Measurements from ENCODE around the gene FAM107B. TPM values are rescaled to one million over a fixed set of nuclear protein-coding genes. Genes with fewer than 3 reads are reported as not detected.
"Not testable (repeated sequence)": the region's sequence is repeated elsewhere in the genome, so short reads cannot be mapped to it uniquely, and the experiment has no call there.

Gene FAM107B
- total and polyA plus RNA-seq, 2 donors: 49.1 to 52.3 TPM

GRCh38 chr10:14731875-14732512 lies 42.7 kb downstream of the FAM107B start:
- DNase-seq (ENCODE audit: low read depth in 6 of 9, low spot score in 9 of 9): peak in 1 of 9 donors; percentile 47

GRCh38 chr10:14728346-14728745 lies 46.4 kb downstream of the FAM107B start:
- H3K27ac ChIP-seq (ENCODE audit: low read depth in 1 of 2, low read length in 1 of 2): no peak overlapping the region
- no peak for DNase-seq (ENCODE audit: low read depth in 6 of 9, low spot score in 9 of 9)
- WGBS: 92% methylated on average over 3 of the region's 3 CpGs
- peaks cover 0 to 2% of the 10 kb centered on the region in 2 donors for H3K9me3 ChIP-seq (ENCODE audit: control insufficient read depth in 2 of 2, insufficient read depth in 1 of 2, low read length in 1 of 2)
- no peaks in the 10 kb centered on the region for H3K36me3 ChIP-seq (ENCODE audit: control insufficient read depth in 2 of 2, insufficient read depth in 2 of 2, low read length in 1 of 2)
- peaks cover 3 to 24% of the 10 kb centered on the region in 2 donors for H3K4me1 ChIP-seq (ENCODE audit: control insufficient read depth in 2 of 2, insufficient read depth in 2 of 2, low read length in 2 of 2)
- H3K27me3 ChIP-seq (ENCODE audit: control insufficient read depth in 2 of 2, insufficient read depth in 1 of 2, low read length in 1 of 2): no peaks in the 10 kb centered on the region
- H3K4me3 ChIP-seq (ENCODE audit: low read length in 2 of 2): no peak overlapping the region

More at GRCh38 chr10:14731875-14732512, 42.7 kb downstream of the FAM107B start:
- H3K9me3 ChIP-seq (ENCODE audit: control insufficient read depth in 2 of 2, insufficient read depth in 1 of 2, low read length in 1 of 2): no peaks in the 10 kb centered on the region
- peaks cover 0 to 22% of the 10 kb centered on the region in 2 donors for H3K4me1 ChIP-seq (ENCODE audit: control insufficient read depth in 2 of 2, insufficient read depth in 2 of 2, low read length in 2 of 2)
- H3K27ac ChIP-seq (ENCODE audit: low read depth in 1 of 2, low read length in 1 of 2): no peak overlapping the region
- no peaks in the 10 kb centered on the region for H3K36me3 ChIP-seq (ENCODE audit: control insufficient read depth in 2 of 2, insufficient read depth in 2 of 2, low read length in 1 of 2)
- H3K4me3 ChIP-seq (ENCODE audit: low read length in 2 of 2): no peak overlapping the region
- no peaks in the 10 kb centered on the region for H3K27me3 ChIP-seq (ENCODE audit: control insufficient read depth in 2 of 2, insufficient read depth in 1 of 2, low read length in 1 of 2)
- WGBS: 95% methylated on average over 14 of the region's 14 CpGs

- WGBS: 96% methylated on average over 1 of the region's 1 CpG
- Histone ChIP-seq H3K9me3 (ENCODE audit: control insufficient read depth in 2 of 2, insufficient read depth in 1 of 2, low read length in 1 of 2) (peaks cover 0 to 2% of the 10 kb centered on the region in 2 donors), H3K4me3 (ENCODE audit: low read length in 2 of 2) (no peak overlapping the region), H3K36me3 (ENCODE audit: control insufficient read depth in 2 of 2, insufficient read depth in 2 of 2, low read length in 1 of 2) (no peaks in the 10 kb centered on the region), H3K27ac (ENCODE audit: low read depth in 1 of 2, low read length in 1 of 2) (no peak overlapping the region), H3K27me3 (ENCODE audit: control insufficient read depth in 2 of 2, insufficient read depth in 1 of 2, low read length in 1 of 2) (no peaks in the 10 kb centered on the region), H3K4me1 (ENCODE audit: control insufficient read depth in 2 of 2, insufficient read depth in 2 of 2, low read length in 2 of 2) (peaks cover 3 to 29% of the 10 kb centered on the region in 2 donors)
- DNase-seq (ENCODE audit: low read depth in 6 of 9, low spot score in 9 of 9): no peak
These were observed 46.8 kb downstream of the FAM107B start for GRCh38 chr10:14727924-14728323.

- H3K36me3 ChIP-seq (ENCODE audit: control insufficient read depth in 2 of 2, insufficient read depth in 2 of 2, low read length in 1 of 2): no peaks in the 10 kb centered on the region
- no peaks in the 10 kb centered on the region for H3K27me3 ChIP-seq (ENCODE audit: control insufficient read depth in 2 of 2, insufficient read depth in 1 of 2, low read length in 1 of 2)
- peaks cover 3 to 29% of the 10 kb centered on the region in 2 donors for H3K4me1 ChIP-seq (ENCODE audit: control insufficient read depth in 2 of 2, insufficient read depth in 2 of 2, low read length in 2 of 2)
- WGBS: 43% methylated on average over 1 of the region's 1 CpG
- H3K9me3 ChIP-seq (ENCODE audit: control insufficient read depth in 2 of 2, insufficient read depth in 1 of 2, low read length in 1 of 2): peaks cover 0 to 2% of the 10 kb centered on the region in 2 donors
- no peak for DNase-seq (ENCODE audit: low read depth in 6 of 9, low spot score in 9 of 9)
- H3K4me3 ChIP-seq (ENCODE audit: low read length in 2 of 2): no peak overlapping the region
- H3K27ac ChIP-seq (ENCODE audit: low read depth in 1 of 2, low read length in 1 of 2): no peak overlapping the region
These were observed 47.2 kb downstream of the FAM107B start for GRCh38 chr10:14727465-14727864.

- peaks cover 3 to 15% of the 10 kb centered on the region in 2 donors for H3K4me1 ChIP-seq (ENCODE audit: control insufficient read depth in 2 of 2, insufficient read depth in 2 of 2, low read length in 2 of 2)
- no peak overlapping the region for H3K4me3 ChIP-seq (ENCODE audit: low read length in 2 of 2)
- no peak for DNase-seq (ENCODE audit: low read depth in 6 of 9, low spot score in 9 of 9)
- no peaks in the 10 kb centered on the region for H3K27me3 ChIP-seq (ENCODE audit: control insufficient read depth in 2 of 2, insufficient read depth in 1 of 2, low read length in 1 of 2)
- 94% methylated on average over 2 of the region's 2 CpGs for WGBS
- peaks cover 0 to 2% of the 10 kb centered on the region in 2 donors for H3K9me3 ChIP-seq (ENCODE audit: control insufficient read depth in 2 of 2, insufficient read depth in 1 of 2, low read length in 1 of 2)
- H3K27ac ChIP-seq (ENCODE audit: low read depth in 1 of 2, low read length in 1 of 2): no peak overlapping the region
- no peaks in the 10 kb centered on the region for H3K36me3 ChIP-seq (ENCODE audit: control insufficient read depth in 2 of 2, insufficient read depth in 2 of 2, low read length in 1 of 2)
These were observed 49.8 kb downstream of the FAM107B start for GRCh38 chr10:14724931-14725330.

- 50% methylated on average over 5 of the region's 5 CpGs for WGBS
- Histone ChIP-seq H3K27ac (ENCODE audit: low read depth in 1 of 2, low read length in 1 of 2) (peak overlapping the region in 1 of 2 donors; percentile 66), H3K9me3 (ENCODE audit: control insufficient read depth in 2 of 2, insufficient read depth in 1 of 2, low read length in 1 of 2) (peaks cover 0 to 2% of the 10 kb centered on the region in 2 donors), H3K27me3 (ENCODE audit: control insufficient read depth in 2 of 2, insufficient read depth in 1 of 2, low read length in 1 of 2) (no peaks in the 10 kb centered on the region), H3K4me1 (ENCODE audit: control insufficient read depth in 2 of 2, insufficient read depth in 2 of 2, low read length in 2 of 2) (peaks cover 3 to 15% of the 10 kb centered on the region in 2 donors), H3K36me3 (ENCODE audit: control insufficient read depth in 2 of 2, insufficient read depth in 2 of 2, low read length in 1 of 2) (no peaks in the 10 kb centered on the region), H3K4me3 (ENCODE audit: low read length in 2 of 2) (no peak overlapping the region)
- DNase-seq (ENCODE audit: low read depth in 6 of 9, low spot score in 9 of 9): peak in 5 of 9 donors; percentile 9 to 70 (median 36)
These were observed 51.5 kb downstream of the FAM107B start for GRCh38 chr10:14723052-14723689.

GRCh38 chr10:14717552-14717951 lies 57.1 kb downstream of the FAM107B start:
- H3K4me3 ChIP-seq (ENCODE audit: low read length in 2 of 2): no peak overlapping the region
- DNase-seq (ENCODE audit: low read depth in 6 of 9, low spot score in 9 of 9): no peak
- 96% methylated on average over 5 of the region's 5 CpGs for WGBS

GRCh38 chr10:14712991-14713424 lies 61.7 kb downstream of the FAM107B start:
- no peaks in the 10 kb centered on the region for H3K4me1 ChIP-seq (ENCODE audit: control insufficient read depth in 2 of 2, insufficient read depth in 2 of 2, low read length in 2 of 2)
- peaks cover 0 to 4% of the 10 kb centered on the region in 2 donors for H3K9me3 ChIP-seq (ENCODE audit: control insufficient read depth in 2 of 2, insufficient read depth in 1 of 2, low read length in 1 of 2)
- WGBS: 96% methylated on average over 5 of the region's 5 CpGs
- H3K4me3 ChIP-seq (ENCODE audit: low read length in 2 of 2): no peak overlapping the region
- no peaks in the 10 kb centered on the region for H3K27me3 ChIP-seq (ENCODE audit: control insufficient read depth in 2 of 2, insufficient read depth in 1 of 2, low read length in 1 of 2)
- no peak for DNase-seq (ENCODE audit: low read depth in 6 of 9, low spot score in 9 of 9)
- no peaks in the 10 kb centered on the region for H3K36me3 ChIP-seq (ENCODE audit: control insufficient read depth in 2 of 2, insufficient read depth in 2 of 2, low read length in 1 of 2)
- no peak overlapping the region for H3K27ac ChIP-seq (ENCODE audit: low read depth in 1 of 2, low read length in 1 of 2)

More at GRCh38 chr10:14717552-14717951, 57.1 kb downstream of the FAM107B start:
- H3K9me3 ChIP-seq (ENCODE audit: control insufficient read depth in 2 of 2, insufficient read depth in 1 of 2, low read length in 1 of 2): peaks cover 0 to 4% of the 10 kb centered on the region in 2 donors
- H3K27ac ChIP-seq (ENCODE audit: low read depth in 1 of 2, low read length in 1 of 2): no peak overlapping the region
- no peaks in the 10 kb centered on the region for H3K27me3 ChIP-seq (ENCODE audit: control insufficient read depth in 2 of 2, insufficient read depth in 1 of 2, low read length in 1 of 2)
- H3K4me1 ChIP-seq (ENCODE audit: control insufficient read depth in 2 of 2, insufficient read depth in 2 of 2, low read length in 2 of 2): no peaks in the 10 kb centered on the region
- no peaks in the 10 kb centered on the region for H3K36me3 ChIP-seq (ENCODE audit: control insufficient read depth in 2 of 2, insufficient read depth in 2 of 2, low read length in 1 of 2)

GRCh38 chr10:14709344-14709743 lies 65.4 kb downstream of the FAM107B start:
- not testable (repeated sequence) for H3K4me1 ChIP-seq (ENCODE audit: control insufficient read depth in 2 of 2, insufficient read depth in 2 of 2, low read length in 2 of 2); H3K27ac ChIP-seq (ENCODE audit: low read depth in 1 of 2, low read length in 1 of 2); H3K9me3 ChIP-seq (ENCODE audit: control insufficient read depth in 2 of 2, insufficient read depth in 1 of 2, low read length in 1 of 2); H3K27me3 ChIP-seq (ENCODE audit: control insufficient read depth in 2 of 2, insufficient read depth in 1 of 2, low read length in 1 of 2); H3K4me3 ChIP-seq (ENCODE audit: low read length in 2 of 2); H3K36me3 ChIP-seq (ENCODE audit: control insufficient read depth in 2 of 2, insufficient read depth in 2 of 2, low read length in 1 of 2); DNase-seq (ENCODE audit: low read depth in 6 of 9, low spot score in 9 of 9)
- 97% methylated on average over 3 of the region's 3 CpGs for WGBS
